EL (cell line): ENCODE data around the gene OSR1.
"Not testable (repeated sequence)": the region's sequence is repeated elsewhere in the genome, so short reads cannot be mapped to it uniquely, and the experiment has no call there.

Source experiments
- DNase-seq: peaks from one replicate; pipeline ENCODE4 v3.0.0-alpha.2; 2016

OSR1 gene

GRCh38 chr2:19330436-19330835, 28.0 kb downstream of the OSR1 start:
- no peak for DNase-seq

- no peak for DNase-seq
These were observed 29.0 kb downstream of the OSR1 start for GRCh38 chr2:19329445-19329844.

GRCh38 chr2:19327496-19327895, 30.9 kb downstream of the OSR1 start:
- no peak for DNase-seq

- DNase-seq = peak; percentile 8
These were observed 36.5 kb downstream of the OSR1 start for GRCh38 chr2:19321946-19322345.

GRCh38 chr2:19320813-19321212, 37.6 kb downstream of the OSR1 start:
- no peak for DNase-seq

GRCh38 chr2:19319698-19320097, 38.7 kb downstream of the OSR1 start:
- no peak for DNase-seq

GRCh38 chr2:19319064-19319463, 39.4 kb downstream of the OSR1 start:
- DNase-seq = no peak

GRCh38 chr2:19313553-19313952, 44.9 kb downstream of the OSR1 start:
- DNase-seq = no peak

GRCh38 chr2:19312949-19313348, 45.5 kb downstream of the OSR1 start:
- peak; percentile 41 for DNase-seq

- not testable (repeated sequence) for DNase-seq
These were observed 52.4 kb downstream of the OSR1 start for GRCh38 chr2:19306065-19306464.

- not testable (repeated sequence) for DNase-seq
These were observed 52.9 kb downstream of the OSR1 start for GRCh38 chr2:19305400-19306055.

GRCh38 chr2:19301706-19302105, 56.7 kb downstream of the OSR1 start:
- DNase-seq = no peak
